H1 (cell line): ENCODE results near the gene CHN2. TPM values are rescaled to one million over a fixed set of nuclear protein-coding genes. Genes with fewer than 3 reads are reported as not detected.

ENCODE experiments used
- CTCF ChIA-PET: fragments of 300-600 bp; sonication (Branson Sonifier 250); formaldehyde crosslinking; loops from one replicate; lab custom pipeline; 2021; ENCODE audit not compliant: partially characterized antibody; lab: Charles Lee
- POLR2A ChIA-PET: fragments of 300-600 bp; sonication (Branson Sonifier 250); formaldehyde crosslinking; loops from one replicate; lab custom pipeline; 2021; ENCODE audit warnings: inconsistent platforms; ENCODE audit not compliant: partially characterized antibody; lab: Charles Lee
- DNase-seq, 2 experiments: peaks; one replicate each; pipeline versions ENCODE4 v3.0.0 to v3.0.0-alpha.2; 2010 to 2022; ENCODE audit warnings: low spot score in 2 of 2, low read depth in 1 of 2, mixed read lengths in 1 of 2
- FAIRE-seq: peaks from 2 replicates; lab custom pipeline; 2011; peaks lifted over from hg19 to GRCh38; lab: Jason Lieb, UNC
- H2AFZ ChIP-seq: 2 replicates; pipeline ENCODE4 v1.8.1; 2012; ENCODE audit warnings: low read length, inconsistent platforms
- H2AK5ac ChIP-seq: 2 replicates; pipeline ENCODE4 v1.6.1; 2013; ENCODE audit warnings: low read depth, low read length
- H2BK120ac ChIP-seq: replicated peaks from 2 replicates; pipeline ENCODE3; 2013; ENCODE audit warnings: low read depth, low read length, inconsistent platforms
- H2BK12ac ChIP-seq: 2 replicates; pipeline ENCODE4 v1.6.1; 2013; ENCODE audit warnings: low read depth, low read length
- H2BK15ac ChIP-seq: 2 replicates; pipeline ENCODE4 v1.6.1; 2013; ENCODE audit warnings: low read length
- H2BK20ac ChIP-seq: 2 replicates; pipeline ENCODE4 v1.6.1; 2013; ENCODE audit warnings: low read length
- H2BK5ac ChIP-seq: 2 replicates; pipeline ENCODE4 v1.6.1; 2013; ENCODE audit warnings: low read depth, low read length
- H3K14ac ChIP-seq: 2 replicates; pipeline ENCODE4 v1.6.1; 2013; ENCODE audit warnings: inconsistent platforms; ENCODE audit not compliant: insufficient read length
- H3K18ac ChIP-seq: 2 replicates; pipeline ENCODE4 v1.6.1; 2013; ENCODE audit warnings: low read length; ENCODE audit errors: extremely low read depth
- H3K23ac ChIP-seq: 2 replicates; pipeline ENCODE4 v1.6.1; 2013; ENCODE audit warnings: inconsistent platforms; ENCODE audit not compliant: insufficient read length
- H3K23me2 ChIP-seq: 2 replicates; pipeline ENCODE4 v1.6.1; 2013; ENCODE audit warnings: low read depth, low read length
- H3K27ac ChIP-seq: 2 replicates; pipeline ENCODE4 v1.6.1; 2011; ENCODE audit warnings: low read depth, low read length, inconsistent platforms
- H3K27me3 ChIP-seq, 4 experiments: replicated peaks in 1 of 4; 1 replicate in 1 of 4; 2 replicates in 3 of 4; pipeline versions ENCODE4 v1.6.1 to v1.8.1; 2011 to 2013; ENCODE audit warnings: low read length in 3 of 4, mild to moderate bottlenecking in 3 of 4, inconsistent platforms in 2 of 4, mixed read lengths in 2 of 4, moderate library complexity in 1 of 4; ENCODE audit not compliant: control insufficient read depth in 3 of 4, insufficient read depth in 3 of 4; ENCODE audit errors: extremely low read depth in 1 of 4
- H3K36me3 ChIP-seq, 4 experiments: 2 replicates each; pipeline versions ENCODE4 v1.6.1 to v1.8.1; 2011 to 2013; ENCODE audit warnings: mild to moderate bottlenecking in 4 of 4, low read length in 3 of 4, moderate library complexity in 2 of 4, control low read depth in 1 of 4, inconsistent platforms in 1 of 4; ENCODE audit not compliant: insufficient read depth in 4 of 4, control insufficient read depth in 2 of 4
- H3K4ac ChIP-seq: replicated peaks from 2 replicates; pipeline ENCODE3; 2013; ENCODE audit warnings: low read length, low read depth, mixed read lengths, inconsistent platforms; ENCODE audit not compliant: insufficient read length
- H3K4me1 ChIP-seq, 4 experiments: replicated peaks in 1 of 4; 1 replicate in 1 of 4; 2 replicates in 3 of 4; pipeline versions ENCODE4 v1.6.1 to v1.8.1; 2011 to 2013; ENCODE audit warnings: low read length in 3 of 4, inconsistent platforms in 2 of 4, mixed read lengths in 1 of 4; ENCODE audit not compliant: insufficient read depth in 4 of 4, control insufficient read depth in 3 of 4
- H3K4me2 ChIP-seq, 2 experiments: 2 replicates each; pipeline versions ENCODE4 v1.6.1 to v1.8.1; 2011 to 2013; ENCODE audit warnings: low read depth in 2 of 2, low read length in 2 of 2, control low read depth in 1 of 2, inconsistent platforms in 1 of 2, mild to moderate bottlenecking in 1 of 2; ENCODE audit not compliant: insufficient read depth in 1 of 2
- H3K4me3 ChIP-seq, 4 experiments: fragments of 200-600, 300-600 bp in 1 of 4; sonication (generic), shearing (Covaris generic), sonication (Bioruptor Twin) in 1 of 4; 2 replicates each; pipeline versions ENCODE4 v1.5.1 to v1.8.1; 2011 to 2016; ENCODE audit warnings: low read length in 4 of 4, low read depth in 3 of 4, control low read depth in 2 of 4, inconsistent platforms in 2 of 4, mild to moderate bottlenecking in 2 of 4, mixed read lengths in 1 of 4, moderate library complexity in 1 of 4; ENCODE audit not compliant: insufficient read depth in 2 of 4; ENCODE audit errors: extremely low read depth in 1 of 4
- H3K56ac ChIP-seq: replicated peaks from 2 replicates; pipeline ENCODE3; 2013; ENCODE audit warnings: low read depth, mild to moderate bottlenecking, mixed read lengths, low read length, inconsistent platforms; ENCODE audit not compliant: insufficient read length
- H3K79me1 ChIP-seq: 2 replicates; pipeline ENCODE4 v1.6.1; 2013; ENCODE audit warnings: low read depth, low read length, control low read depth
- H3K79me2 ChIP-seq, 2 experiments: 2 replicates each; pipeline versions ENCODE4 v1.6.1 to v1.8.1; 2012 to 2013; ENCODE audit warnings: low read length in 2 of 2, mild to moderate bottlenecking in 2 of 2, inconsistent platforms in 1 of 2; ENCODE audit not compliant: insufficient read depth in 2 of 2, control insufficient read depth in 1 of 2
- H3K9ac ChIP-seq, 4 experiments: replicated peaks in 1 of 4; 1 replicate in 1 of 4; 2 replicates in 3 of 4; pipeline versions ENCODE4 v1.6.1 to v1.8.1; 2011 to 2013; ENCODE audit warnings: low read depth in 3 of 4, low read length in 3 of 4, control low read depth in 2 of 4, mild to moderate bottlenecking in 2 of 4, moderate library complexity in 2 of 4, inconsistent platforms in 1 of 4; ENCODE audit errors: extremely low read depth in 1 of 4
- H3K9me3 ChIP-seq, 2 experiments: 2 replicates each; pipeline versions ENCODE4 v1.6.1 to v1.8.1; 2012 to 2013; ENCODE audit warnings: mild to moderate bottlenecking in 2 of 2, moderate library complexity in 2 of 2, control low read depth in 1 of 2, inconsistent platforms in 1 of 2, low read depth in 1 of 2, low read length in 1 of 2, mixed read lengths in 1 of 2; ENCODE audit not compliant: insufficient read depth in 2 of 2
- H4K20me1 ChIP-seq, 2 experiments: replicated peaks in 1 of 2; 2 replicates each; pipeline versions ENCODE3 to v1.8.1; 2011 to 2013; ENCODE audit warnings: inconsistent platforms in 2 of 2, low read length in 2 of 2, mild to moderate bottlenecking in 1 of 2; ENCODE audit not compliant: insufficient read depth in 2 of 2, control insufficient read depth in 1 of 2
- H4K5ac ChIP-seq: 2 replicates; pipeline ENCODE4 v1.6.1; 2013; ENCODE audit warnings: low read length, low read depth, mixed read lengths, inconsistent platforms; ENCODE audit not compliant: insufficient read length
- H4K8ac ChIP-seq: 2 replicates; pipeline ENCODE4 v1.8.0; 2013; ENCODE audit warnings: mild to moderate bottlenecking, moderate library complexity, low read length, inconsistent platforms; ENCODE audit not compliant: insufficient read depth; ENCODE audit errors: extremely low read depth
- H4K91ac ChIP-seq: replicated peaks from 2 replicates; pipeline ENCODE3; 2013; ENCODE audit warnings: low read length, mixed read lengths, inconsistent platforms; ENCODE audit not compliant: insufficient read length
- GTF2F1 ChIP-seq: IDR thresholded peaks from 2 replicates; pipeline ENCODE4 v1.6.1; 2012; ENCODE audit warnings: low read depth, low read length, improper control_type of control experiment, borderline replicate concordance
- MAX ChIP-seq: IDR thresholded peaks from 2 replicates; pipeline ENCODE4 v1.6.1; 2012; ENCODE audit warnings: inconsistent platforms
- SP2 ChIP-seq: IDR thresholded peaks from 2 replicates; pipeline ENCODE4 v1.6.1; 2012; ENCODE audit warnings: mild to moderate bottlenecking, low read length, inconsistent platforms
- SP4 ChIP-seq: IDR thresholded peaks from 2 replicates; pipeline ENCODE4 v1.6.1; 2012; ENCODE audit warnings: low read length, inconsistent platforms
- WGBS, 2 experiments: shearing (Covaris generic) in 1 of 2; methylation state at CpG; one replicate each; pipeline versions ENCODE4 v1.1.6 to v1.1.7; 2013 to 2015; ENCODE audit warnings: low lambda C conversion rate in 2 of 2, mixed read lengths in 2 of 2, inconsistent platforms in 1 of 2, low coverage in 1 of 2, missing lambda C conversion rate in 1 of 2; ENCODE audit not compliant: insufficient replicate concordance in 2 of 2, insufficient coverage in 1 of 2, insufficient read length in 1 of 2; ENCODE audit errors: extremely low coverage in 1 of 2, missing lambda C conversion rate in 1 of 2; 5-methylcytosine and 5-hydroxymethylcytosine counted together
- polyA plus RNA-seq, 7 experiments: library from polyadenylated mRNA; depleted of rRNA in 3 of 7; stranded (reverse) in 5 of 7; unstranded in 2 of 7; fragments of >200 nt in 5 of 7; fragments of 200-250 nt in 2 of 7; gene quantifications; 1 replicate in 5 of 7; 2 replicates in 1 of 7; 4 replicates in 1 of 7; pipeline versions ENCODE4 v1.2.1 to v1.2.3, GENCODE V29; 2011 to 2013; ENCODE audit warnings: missing spikeins in 2 of 7, mixed read lengths in 2 of 7
- total RNA-seq: library from RNA; stranded (reverse); fragmentation: NEBNext Ultra II Directional; extraction: Animal tissue kit (Norgen Biotek cat#: 25700); gene quantifications from 2 replicates; pipeline ENCODE4 v1.2.1, GENCODE V29; 2021

Gene CHN2
- total and polyA plus RNA-seq, 2 of the 8 experiments (the other 6 are each of a cell fraction or from before 2014, with no cell fraction given) = 2.9 to 4.8 TPM

GRCh38 chr7:29162577-29162976 is 32.0 kb upstream of the CHN2 start:
- Histone ChIP-seq H3K27ac (no peak overlapping the region), H3K27me3 (no peaks in the 10 kb centered on the region), H3K79me1 (no peaks in the 10 kb centered on the region), H2AFZ (no peak overlapping the region), H4K8ac (no peak overlapping the region), H2BK15ac (no peak overlapping the region), H3K9me3 (no peaks in the 10 kb centered on the region), H4K5ac (no peak overlapping the region), H3K36me3 (no peaks in the 10 kb centered on the region), H3K4ac (no peak overlapping the region), H3K18ac (no peak overlapping the region), H4K20me1 (peaks cover 0 to 2% of the 10 kb centered on the region in 2 experiments), H3K4me1 (no peaks in the 10 kb centered on the region), H2BK20ac (no peak overlapping the region), H4K91ac (no peak overlapping the region), H2BK12ac (no peak overlapping the region), H3K23ac (no peak overlapping the region), H3K9ac (no peak overlapping the region), H3K23me2 (no peaks in the 10 kb centered on the region), H2BK120ac (no peak overlapping the region), H3K4me3 (no peak overlapping the region), H3K4me2 (no peak overlapping the region), H3K56ac (no peak overlapping the region), H2AK5ac (no peak overlapping the region), H2BK5ac (no peak overlapping the region), H3K14ac (no peak overlapping the region), H3K79me2 (no peaks in the 10 kb centered on the region)
- DNase-seq = no peak
- 88% methylated on average over 5 of the region's 6 CpGs; no CpG with 5 or more reads in 1 of the 2 experiments for WGBS, 2 experiments
- CTCF ChIA-PET = no interaction called here
- TF ChIP-seq MAX = no peak
- no peak for TF ChIP-seq SP2
- no peak for TF ChIP-seq GTF2F1
- no peak for TF ChIP-seq SP4
- POLR2A ChIA-PET = interaction anchor here (1.1 kb wide), 1 partner anchor 9 kb away, joined by 3 read pairs; no protein-coding TSS in a partner anchor
- no peak for FAIRE-seq
